SKM-1 (cell line): ENCODE data around the gene LIPC.

ENCODE experiments used
- DNase-seq: peaks from one replicate; lab custom pipeline; 2025; ENCODE audit not compliant: unreplicated experiment; lab: John Stamatoyannopoulos, UW

LIPC gene

DNA sequence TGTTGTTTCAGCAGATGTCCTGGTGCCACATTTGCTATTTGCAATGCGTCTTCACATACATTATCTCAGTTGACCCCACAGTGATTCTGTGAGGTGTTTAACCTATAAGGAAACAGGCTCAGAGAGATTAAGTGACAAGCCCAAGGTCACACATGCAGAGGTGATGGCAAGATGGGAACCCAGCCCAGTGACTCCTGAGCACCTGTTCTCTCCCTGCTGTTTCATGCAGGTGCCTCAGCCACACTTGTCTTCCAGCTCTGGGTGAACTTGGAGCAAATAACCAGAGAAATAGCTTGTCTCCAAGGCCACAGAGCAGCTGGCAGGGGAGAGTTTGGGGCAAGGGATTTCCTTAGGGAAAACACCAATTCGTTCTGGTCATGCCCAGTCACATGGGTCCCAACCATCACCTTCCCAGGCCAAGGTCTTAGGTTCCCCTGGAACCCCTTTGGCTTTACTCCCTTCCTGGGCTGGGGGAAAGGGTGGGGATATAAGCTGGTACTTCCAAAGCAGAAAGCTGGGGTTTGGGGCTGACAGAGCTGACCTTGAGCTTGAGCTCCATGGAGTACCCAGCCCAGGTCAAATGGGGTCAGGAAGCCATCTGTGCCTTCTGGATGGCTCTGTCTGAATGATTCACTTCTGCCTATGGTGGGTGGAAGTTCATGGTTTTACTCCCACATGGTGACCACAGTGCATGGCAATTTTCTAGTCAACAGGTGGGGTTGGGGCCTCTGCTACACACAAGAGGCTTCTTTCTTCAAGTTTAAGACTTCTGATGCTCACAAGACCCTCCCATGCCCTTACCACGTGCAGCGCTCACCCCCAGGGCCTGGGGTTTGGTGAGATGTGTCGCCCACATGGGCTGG lies 22.4 kb downstream of the LIPC start:
- DNase-seq: no peak

DNA sequence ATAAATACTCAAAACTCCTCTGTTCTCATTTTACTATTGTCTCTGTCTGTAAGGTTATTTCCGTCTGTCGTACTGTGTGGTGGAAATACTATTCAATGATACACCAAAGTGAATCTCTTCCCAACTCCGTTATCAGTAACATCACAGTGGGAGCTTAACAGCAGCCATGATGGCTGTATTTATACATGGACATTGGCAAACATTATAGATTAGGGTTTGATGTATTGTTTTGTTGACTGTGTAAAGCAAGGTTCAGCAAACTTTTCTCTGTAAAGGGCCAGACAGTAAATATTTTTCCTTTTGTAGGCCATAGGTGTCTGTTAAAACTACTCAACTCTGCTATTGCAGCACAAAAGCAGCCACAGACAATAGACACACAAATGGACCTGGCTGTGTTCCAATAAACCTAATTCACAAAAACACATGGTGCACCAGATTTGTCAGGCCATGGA lies 23.2 kb downstream of the LIPC start:
- no peak for DNase-seq

DNA sequence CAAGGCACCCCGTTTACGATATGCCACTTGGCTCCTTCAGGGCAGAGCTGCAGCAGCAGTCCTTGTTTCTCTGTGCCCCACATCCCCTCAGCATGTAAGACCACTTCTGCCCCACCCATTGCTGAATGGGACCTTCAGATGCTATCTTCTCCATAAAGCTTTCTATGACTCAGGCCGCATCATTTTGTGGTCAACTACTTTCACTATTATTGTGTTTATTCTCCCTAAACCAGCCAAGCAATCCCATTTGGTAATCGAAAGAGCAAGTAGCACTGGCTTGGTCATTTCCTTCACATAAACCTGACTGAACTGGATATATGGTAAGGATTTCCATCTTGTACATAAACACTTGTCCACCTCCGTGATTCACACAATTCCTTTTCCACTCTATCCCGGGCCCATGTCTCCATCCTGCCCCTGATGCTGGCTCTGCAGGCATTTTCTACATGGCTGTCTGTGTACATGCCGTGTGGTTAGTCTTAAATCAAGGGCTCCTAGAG lies 25.7 kb downstream of the LIPC start:
- no peak for DNase-seq

DNA sequence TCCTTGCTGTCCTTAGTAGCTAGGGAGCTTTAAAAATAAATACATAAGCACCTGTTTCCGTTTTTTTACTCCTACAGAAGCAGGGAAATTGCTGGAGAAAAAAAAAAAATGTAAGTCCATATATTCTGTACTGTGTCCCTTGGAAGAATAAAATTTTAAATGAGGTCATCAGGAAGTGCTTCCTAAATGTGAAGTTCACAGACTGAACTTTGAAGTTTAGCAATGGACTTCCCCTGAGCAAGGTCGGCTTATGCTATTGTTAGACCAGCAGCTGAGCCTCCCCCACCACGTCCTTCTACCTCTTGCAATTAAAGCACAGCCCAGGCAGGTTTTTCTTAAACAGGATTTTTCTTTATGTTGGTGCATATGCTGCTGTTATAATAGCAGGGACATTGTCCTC lies 26.3 kb downstream of the LIPC start:
- peak; percentile 27 for DNase-seq

DNA sequence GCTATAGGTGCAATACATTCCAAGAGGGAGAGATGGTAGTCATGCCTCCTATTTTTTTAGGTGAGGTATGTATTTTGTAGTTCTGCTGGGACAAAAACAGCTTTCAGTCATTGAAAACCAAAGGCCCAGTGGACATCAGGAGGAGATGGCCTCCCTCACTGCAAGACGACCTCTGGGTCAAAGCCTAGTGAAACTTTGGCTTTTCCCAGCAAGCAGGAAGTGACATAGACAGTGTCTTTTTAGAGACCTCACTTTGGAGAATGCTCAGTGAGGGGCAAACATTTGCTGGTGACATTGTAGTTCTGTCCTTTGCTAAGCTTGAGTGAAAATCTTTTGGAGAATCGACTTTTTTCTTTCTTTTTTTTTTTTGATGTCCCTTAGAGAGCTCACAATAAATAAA lies 27.3 kb downstream of the LIPC start:
- DNase-seq: no peak

DNA sequence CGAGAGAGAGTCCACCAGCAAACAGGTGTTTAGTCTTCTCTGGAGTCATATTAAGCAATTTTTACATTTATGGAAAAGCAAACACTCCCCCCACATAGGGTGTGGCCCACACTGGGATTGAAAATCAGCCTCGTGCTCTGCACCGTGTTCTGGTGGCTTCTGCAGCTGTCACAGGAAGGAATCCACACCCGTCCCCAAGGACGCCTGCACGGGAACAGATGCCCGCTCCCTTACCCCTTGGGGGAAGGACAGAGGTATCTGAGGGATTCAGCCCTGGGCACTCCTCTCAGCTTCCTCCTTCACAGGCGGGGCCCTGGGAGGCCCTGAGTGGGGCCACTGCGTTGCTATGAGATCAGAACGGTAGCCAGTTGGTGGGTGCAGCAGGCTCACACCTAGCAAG lies 27.8 kb downstream of the LIPC start:
- DNase-seq: no peak

DNA sequence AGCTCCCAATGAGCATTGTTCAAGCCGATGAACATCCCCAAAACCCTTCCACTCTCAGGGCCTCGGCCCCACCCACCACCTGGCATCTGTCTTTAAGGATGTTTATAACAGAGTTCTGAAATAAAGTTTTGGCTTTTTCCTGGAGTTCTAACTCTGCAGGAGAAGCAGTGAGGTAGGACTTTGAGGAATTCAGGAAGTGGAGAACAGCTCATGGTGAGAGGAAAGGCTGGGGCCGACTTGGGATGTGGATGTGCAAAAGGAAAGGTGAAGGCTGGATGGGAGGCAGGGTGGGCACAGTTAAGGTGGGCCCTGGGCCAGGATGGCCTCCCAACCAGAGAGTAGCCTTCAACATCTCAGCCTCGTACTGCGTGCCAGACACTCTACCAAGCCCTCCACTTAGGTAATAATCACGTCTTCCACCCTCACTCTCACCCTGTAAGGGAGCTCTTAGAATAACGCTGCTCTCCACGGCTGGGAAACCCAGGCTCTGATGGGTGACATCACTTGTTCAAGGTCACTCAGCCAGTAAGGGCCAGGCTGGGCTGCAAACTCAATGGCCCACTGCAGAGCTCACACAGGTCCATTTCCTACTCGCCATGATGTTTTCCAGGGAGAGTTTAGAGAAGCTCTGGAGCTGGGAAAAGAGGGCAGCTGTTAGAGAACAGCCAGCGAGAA lies 28.5 kb downstream of the LIPC start:
- no peak for DNase-seq

DNA sequence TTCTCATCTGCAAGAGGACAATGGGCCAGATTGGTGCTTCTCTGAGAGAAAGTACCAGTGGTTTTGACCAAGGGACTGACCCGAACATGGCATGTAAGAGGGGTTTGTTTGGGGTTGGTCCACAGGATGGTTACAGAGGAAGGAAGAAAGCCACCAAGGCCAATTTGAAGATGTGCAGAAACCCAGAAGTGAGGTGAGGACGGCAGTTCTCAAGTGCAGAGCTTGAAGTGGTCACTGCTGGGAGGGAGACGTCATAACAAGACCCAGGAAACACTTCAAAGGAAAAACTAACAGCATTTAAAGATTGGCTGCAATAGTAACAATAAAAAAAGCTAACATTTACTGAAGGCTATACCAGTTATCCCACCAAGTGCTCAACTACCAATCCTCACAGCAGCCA lies 29.1 kb downstream of the LIPC start:
- no peak for DNase-seq

DNA sequence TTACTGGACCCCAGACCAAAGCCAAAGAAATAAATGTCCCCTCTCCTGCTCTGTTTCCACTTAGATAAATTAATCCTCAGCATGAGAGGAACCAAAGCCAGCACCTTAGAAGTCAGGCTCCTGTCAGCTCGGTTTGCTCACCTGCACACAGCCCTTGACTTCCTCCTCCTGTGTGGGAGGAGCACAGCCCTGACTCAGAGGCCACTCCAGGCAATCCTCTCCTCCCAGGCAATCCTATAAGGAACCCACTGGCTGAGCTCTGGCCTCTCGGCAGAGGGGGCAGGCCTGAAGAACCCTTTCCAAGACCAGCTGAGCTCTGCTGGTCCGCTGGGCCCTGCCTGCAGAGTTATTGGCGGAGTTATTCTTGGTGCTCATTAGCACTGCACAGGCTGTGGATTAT lies 30.8 kb downstream of the LIPC start:
- DNase-seq: no peak

DNA sequence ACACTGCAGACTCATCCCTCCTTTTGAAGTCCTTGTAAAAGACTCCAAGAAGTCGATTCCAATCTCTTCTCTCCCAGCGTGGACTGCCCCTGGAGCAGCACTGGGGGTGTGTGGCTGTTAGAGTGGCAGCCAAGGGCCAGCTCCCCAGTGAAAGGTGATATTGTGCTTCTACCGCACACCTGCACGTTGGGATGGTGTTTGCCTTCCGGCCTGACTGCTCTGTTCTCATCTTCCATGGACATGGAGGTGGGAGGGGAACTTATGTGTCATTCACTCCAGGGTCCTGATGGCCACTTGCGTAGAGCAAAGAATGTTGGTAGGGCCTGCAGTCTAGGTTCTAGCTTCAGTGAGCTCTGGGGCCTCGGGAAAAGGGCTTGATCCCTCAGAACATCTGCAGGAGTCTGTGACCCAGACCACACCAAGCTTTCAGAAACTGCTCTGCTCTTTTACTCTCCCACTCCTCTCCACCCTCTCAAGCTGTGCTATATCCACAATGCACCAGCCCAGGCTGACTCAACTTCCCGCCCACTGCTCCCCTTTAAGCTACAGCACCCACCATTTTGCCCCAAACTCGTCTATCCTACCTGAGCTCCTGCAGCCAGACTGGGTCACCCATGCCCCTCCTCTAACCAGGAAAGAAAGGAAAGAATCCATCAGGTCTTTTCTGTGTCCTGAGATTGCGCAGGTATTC lies 31.3 kb downstream of the LIPC start:
- no peak for DNase-seq

DNA sequence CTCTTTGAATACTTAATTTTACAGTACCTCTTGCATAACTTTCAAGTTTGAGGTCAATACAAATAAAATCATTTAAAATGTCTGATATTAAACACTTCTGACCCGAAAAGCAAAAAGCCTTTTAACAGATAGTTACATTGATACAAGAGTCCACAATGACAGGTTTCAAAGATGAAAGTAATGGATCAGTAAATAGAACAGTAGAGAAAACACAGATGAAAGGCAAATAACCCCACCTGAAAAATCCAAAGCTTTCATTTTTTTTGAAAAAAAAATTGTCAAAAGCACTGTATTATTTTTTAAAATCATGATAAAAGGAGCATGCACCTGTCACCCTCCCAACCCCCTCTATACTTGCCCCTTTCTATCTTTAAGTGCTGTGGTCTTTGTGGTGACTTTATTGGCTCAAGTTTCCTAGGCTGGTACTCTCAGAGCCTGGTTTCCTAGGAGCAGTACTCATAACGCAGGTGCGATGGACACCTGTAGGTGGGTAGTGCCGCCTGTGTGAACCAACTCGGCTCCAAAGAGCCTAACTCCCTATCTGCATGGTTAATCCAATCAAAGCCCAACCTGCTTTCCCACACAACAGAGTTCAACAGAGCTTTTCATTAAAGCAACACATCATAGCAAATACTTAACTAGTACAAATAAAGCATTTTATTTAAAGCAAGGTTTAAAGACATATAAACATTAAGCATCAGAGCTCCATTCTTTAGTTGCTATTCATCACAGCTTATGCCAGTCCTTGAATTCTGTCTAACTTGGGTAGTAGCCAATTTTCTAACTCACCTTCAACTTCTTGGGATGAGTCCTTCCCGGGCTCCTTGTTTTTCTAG lies 32.2 kb downstream of the LIPC start:
- DNase-seq: no peak

DNA sequence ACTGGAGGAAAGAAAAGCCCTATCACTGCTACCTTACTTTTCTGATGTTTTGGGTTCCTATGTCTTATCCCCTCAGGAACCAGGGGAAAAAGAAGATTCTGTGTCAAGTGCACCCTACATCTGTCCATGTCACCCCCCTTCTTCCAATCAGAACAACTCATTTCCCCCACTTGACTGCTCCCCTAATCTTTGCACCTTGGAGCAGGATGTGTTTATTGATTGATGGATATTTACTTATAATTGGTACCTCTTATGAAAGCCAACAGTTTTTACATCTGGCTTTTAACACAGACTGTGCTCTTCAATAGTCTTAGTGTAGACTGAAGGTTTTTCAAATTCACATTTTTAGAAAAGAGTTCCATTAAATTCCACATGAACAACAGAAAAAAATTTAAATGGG lies 33.3 kb downstream of the LIPC start:
- no peak for DNase-seq

DNA sequence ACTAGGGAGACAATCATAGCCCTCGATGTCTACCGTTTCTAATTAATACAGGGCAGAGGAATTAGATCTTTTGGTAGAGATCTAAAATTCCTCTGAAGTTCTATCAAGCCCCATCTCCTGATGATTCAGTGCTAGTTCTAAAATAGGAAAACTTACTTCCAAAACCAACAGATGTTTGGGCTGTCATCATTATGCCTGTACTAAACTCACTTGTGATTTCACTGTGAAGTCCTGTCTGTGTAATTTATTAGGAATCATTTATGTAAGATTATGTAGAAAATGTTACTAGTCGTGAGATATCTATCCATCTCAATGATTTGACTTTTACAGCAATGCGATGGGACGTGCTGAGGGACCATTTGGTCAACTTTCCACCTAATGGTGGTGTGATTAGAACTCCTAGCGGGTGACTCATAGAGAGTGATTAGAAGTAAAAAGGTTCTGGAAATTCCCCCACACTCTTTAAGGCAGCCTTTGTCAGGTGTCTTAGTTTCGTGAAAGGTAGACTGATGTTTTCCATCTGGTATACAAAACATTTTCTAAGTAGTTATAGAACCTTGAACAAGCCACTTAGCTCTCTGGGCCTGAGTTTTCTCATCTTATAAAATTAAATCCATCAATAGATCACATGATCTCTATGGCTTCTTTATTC lies 34.2 kb downstream of the LIPC start:
- no peak for DNase-seq

DNA sequence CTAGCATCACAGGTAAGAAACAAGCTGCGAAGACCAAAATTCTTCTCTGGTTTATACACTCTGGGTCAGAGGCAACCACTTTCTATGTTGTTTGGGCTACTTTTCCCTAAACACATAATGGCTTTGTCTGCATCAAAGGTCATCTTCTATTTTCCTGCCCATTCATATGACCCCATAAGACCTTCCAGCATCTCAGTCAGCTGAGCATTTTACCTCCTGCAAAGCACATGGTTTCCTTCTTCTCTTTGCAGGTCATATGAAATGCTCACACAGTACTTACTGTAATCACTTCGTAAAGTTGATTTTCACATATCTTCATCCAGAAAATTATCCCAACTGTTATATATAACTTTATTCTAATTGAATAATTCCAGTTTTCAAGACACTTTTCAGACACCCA lies 34.8 kb downstream of the LIPC start:
- DNase-seq: no peak

DNA sequence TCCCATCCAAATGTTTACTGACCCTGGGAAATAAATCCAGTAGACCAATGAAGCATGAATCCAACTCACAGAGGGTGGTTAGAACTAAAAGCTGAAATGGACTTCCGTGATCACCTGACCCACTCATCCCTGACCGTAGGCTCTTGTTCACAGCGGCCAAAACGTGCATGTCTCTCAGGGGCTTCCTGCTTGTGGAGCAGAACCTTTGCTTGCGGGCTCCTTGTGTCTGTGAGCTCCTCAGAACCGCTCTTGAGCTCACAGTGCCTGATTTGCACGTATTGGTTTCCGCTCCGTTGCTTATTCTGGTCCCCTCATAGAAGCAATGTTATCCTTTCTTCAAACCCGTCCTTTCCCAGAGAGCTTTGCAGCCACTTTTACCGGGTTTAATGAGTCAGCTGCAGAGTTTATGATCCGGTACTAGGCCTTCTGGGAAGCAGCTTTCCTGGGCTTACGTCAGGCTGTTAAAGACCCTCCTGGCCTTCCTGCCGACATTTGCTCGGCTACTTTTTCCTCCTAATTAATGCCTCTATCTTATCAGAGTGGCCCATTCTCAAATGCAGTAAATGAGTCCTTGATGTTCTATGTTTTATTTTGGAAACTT lies 35.4 kb downstream of the LIPC start:
- DNase-seq: no peak

DNA sequence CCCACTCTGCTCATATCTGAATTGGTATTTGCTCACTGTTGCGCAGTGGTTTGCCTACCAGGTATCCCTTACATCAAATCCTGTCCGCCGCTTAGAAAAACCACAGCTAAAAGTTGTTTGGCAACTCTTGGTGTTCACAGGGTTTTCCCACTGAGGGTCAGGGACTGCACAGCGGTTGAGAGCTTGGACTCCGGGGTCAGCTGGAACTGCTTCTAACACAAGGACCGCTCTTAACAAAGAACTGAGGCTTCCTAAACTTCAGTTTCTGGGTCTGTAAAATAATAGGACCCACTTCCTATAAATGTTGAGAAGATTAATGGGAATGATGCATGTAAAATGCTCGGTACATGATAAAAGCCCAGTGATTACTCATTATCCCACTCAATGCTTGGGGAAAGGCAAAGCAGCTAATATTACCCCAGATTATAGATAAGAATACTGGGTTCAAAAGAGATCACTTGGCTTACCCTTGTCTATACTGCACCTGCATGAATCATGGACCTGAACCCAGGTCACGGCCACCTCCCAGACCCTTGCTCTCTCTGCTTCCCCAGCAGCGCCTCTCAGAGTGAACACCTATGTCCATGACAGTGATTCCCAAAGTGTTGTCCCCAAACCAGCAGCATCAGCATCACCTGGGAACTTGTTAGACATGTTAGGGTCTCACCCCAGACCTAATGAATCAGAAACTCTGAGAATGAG lies 36.1 kb downstream of the LIPC start:
- no peak for DNase-seq

DNA sequence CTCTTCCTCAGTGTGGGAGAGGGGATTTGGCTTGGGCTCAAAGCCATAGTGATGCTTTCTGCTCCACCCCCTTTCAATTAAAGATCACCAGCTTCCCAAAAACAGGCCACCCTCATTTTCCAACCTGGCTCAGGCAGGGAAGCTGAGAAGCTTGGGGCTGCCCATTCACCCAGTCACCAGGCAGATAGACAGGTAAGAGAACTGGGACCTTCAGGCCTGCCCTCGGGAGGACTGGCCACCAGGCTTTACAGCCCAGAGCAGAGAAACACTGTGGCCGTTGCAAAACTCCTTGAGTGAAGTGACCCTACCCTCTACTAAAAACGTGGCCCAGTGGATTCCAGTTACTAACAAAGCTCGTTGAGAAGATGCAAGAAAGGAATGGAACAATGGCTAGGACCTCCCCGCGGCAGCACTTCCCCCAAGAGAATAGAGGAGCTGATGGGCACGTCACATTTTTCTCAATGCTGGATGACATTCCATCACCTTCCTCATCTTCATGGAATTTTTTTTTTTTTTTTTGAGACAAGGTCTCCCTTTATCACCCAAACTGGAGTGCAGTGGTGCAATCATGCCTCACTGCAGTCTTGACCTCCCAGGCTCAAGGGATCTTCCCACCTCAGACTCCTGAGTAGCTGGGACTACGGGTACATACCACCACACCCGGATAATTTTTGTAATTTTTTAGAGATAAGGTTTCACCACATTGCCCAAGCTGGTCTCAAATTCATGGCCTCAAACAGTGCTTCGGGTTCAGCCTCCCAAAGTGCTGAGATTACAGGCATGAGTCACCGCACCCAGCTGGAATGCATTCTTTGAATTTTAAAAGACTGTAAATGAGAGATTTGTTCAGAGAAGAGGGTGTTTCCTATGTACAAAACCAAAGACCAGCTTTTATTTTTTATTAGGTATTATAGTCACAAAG lies 37.9 kb downstream of the LIPC start:
- DNase-seq: no peak

DNA sequence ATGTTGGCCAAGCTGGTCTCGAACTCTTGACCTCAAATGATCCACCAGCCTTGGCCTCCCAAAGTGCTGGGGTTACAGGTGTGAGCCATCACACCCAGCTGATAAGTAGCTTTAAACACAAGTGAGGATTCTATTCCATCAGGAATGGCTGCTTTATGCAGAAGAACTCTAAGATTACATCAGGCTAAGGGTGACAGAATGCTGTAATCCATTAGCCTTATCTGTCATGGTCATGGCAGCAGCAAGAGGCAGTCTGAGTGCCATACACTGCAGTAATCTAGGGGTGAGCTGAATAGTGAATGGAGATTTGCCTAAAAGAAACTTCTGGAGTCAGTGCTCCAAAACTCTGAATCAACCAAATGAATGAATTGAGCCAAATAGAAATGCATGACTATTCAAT lies 39.6 kb downstream of the LIPC start:
- no peak for DNase-seq
